Tibial nerve (tissue), 4 donors: ENCODE measurements around the gene PNKD. TPM values are rescaled to one million over a fixed set of nuclear protein-coding genes. Genes with fewer than 3 reads are reported as not detected.

Experiments used
- DNase-seq, 2 donors: peaks; one replicate each; pipeline ENCODE4 v3.0.0-alpha.2; 2019; ENCODE audit warnings: low spot score in 2 of 2
- H3K27ac ChIP-seq, 4 donors: fragments of 200-600 bp; sonication (generic) in 3 of 4; one replicate each; pipeline ENCODE4 v1.5.1; 2017 to 2019; ENCODE audit warnings: mild to moderate bottlenecking in 1 of 4
- H3K27me3 ChIP-seq, 2 donors: fragments of 200-600 bp; sonication (generic) in 1 of 2; one replicate each; pipeline versions ENCODE4 v1.5.1 to v1.6.0; 2017 to 2019
- H3K36me3 ChIP-seq, 3 donors: fragments of 200-600 bp; sonication (generic); one replicate each; pipeline ENCODE4 v1.5.1; 2018 to 2019
- H3K4me1 ChIP-seq, 4 donors: fragments of 200-600 bp; sonication (generic) in 3 of 4; one replicate each; pipeline ENCODE4 v1.5.1; 2017 to 2019
- H3K4me3 ChIP-seq, 4 donors: fragments of 200-600 bp; sonication (generic) in 3 of 4; one replicate each; pipeline ENCODE4 v1.5.1; 2017 to 2019; ENCODE audit warnings: mild to moderate bottlenecking in 1 of 4, moderate library complexity in 1 of 4
- H3K9me3 ChIP-seq, 4 donors: fragments of 200-600 bp; sonication (generic) in 3 of 4; one replicate each; pipeline ENCODE4 v1.5.1; 2017 to 2019
- EP300 ChIP-seq, 2 donors: sonication (generic); formaldehyde crosslinking; IDR thresholded peaks; one replicate each; pipeline ENCODE4 v1.6.1; 2017; ENCODE audit warnings: antibody characterized with exemption in 2 of 2, mild to moderate bottlenecking in 1 of 2
- POLR2A ChIP-seq, 2 donors: fragments of 450-650 bp; IDR thresholded peaks; one replicate each; pipeline ENCODE4 v1.6.1; 2017; ENCODE audit warnings: antibody characterized with exemption in 2 of 2, mild to moderate bottlenecking in 2 of 2, moderate library complexity in 2 of 2
- WGBS, 2 donors: methylation state at CpG; one replicate each; pipeline ENCODE4 v1.1.5; 2018; 5-methylcytosine and 5-hydroxymethylcytosine counted together
- total RNA-seq, 4 donors: library from RNA; depleted of rRNA; stranded (reverse); fragments of >200 nt; gene quantifications; one replicate each; pipeline ENCODE4 v1.1.0, GENCODE V29; 2016
- TF ChIP-seq, protein P1 (sequence below), 5 experiments: fragments of 200-600 bp in 3 of 5; fragments of 450-650 bp in 2 of 5; sonication (generic) in 3 of 5; IDR thresholded peaks; one replicate each; pipeline ENCODE4 v1.5.1; 2016 to 2019; ENCODE audit warnings: antibody characterized with exemption in 5 of 5, mild to moderate bottlenecking in 3 of 5, moderate library complexity in 2 of 5

PNKD gene
- total RNA-seq, 4 donors from 2014 or later: 62.3 to 68.9 (median 63.6) TPM

DNA sequence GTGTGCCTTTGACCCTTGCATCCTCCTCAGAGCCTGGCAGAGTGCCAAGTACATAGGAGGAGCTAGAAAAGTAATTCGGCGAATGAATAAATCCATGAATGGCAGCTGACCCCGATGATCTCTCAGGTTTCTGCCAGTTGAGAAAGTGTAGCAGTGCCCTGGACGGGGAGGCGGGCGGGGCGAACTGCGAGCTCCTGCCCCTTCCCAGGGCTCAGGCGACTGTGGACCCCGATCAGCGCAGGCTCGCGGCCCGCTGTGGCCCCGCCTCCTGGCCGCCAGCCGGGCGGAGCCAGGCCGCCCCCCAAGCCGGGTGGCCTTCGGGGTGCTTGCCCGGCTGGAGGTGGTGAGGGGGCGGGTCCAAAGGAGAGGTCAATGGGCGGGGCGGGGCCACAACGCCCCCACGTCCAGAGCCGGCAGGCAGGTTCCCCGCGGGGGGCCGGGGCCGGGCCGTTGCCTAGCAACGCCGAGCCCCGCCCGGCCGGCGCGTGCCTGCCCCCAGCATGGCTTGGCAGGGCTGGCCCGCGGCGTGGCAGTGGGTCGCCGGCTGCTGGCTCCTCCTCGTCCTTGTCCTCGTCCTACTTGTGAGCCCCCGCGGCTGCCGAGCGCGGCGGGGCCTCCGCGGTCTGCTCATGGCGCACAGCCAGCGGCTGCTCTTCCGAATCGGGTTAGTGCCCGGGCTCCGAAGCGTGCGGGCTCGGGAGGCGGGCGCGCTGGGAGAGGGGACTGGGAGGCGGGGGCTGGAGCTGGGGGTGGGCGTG is 52.6 kb downstream of the PNKD start:
- H3K4me3 ChIP-seq: peak overlapping the region; percentile 59 to 87 (median 69)
- H3K27me3 ChIP-seq: no peaks in the 10 kb centered on the region
- H3K4me1 ChIP-seq: peaks cover 0 to 48% (median 19%) of the 10 kb centered on the region in 4 donors
- peak in 1 of 2 donors; percentile 48 for TF ChIP-seq POLR2A (IDR thresholded peaks at IDR 0.05)
- TF ChIP-seq EP300 (IDR thresholded peaks at IDR 0.05): peak in 1 of 2 donors; percentile 52
- TF ChIP-seq, protein P1, sequence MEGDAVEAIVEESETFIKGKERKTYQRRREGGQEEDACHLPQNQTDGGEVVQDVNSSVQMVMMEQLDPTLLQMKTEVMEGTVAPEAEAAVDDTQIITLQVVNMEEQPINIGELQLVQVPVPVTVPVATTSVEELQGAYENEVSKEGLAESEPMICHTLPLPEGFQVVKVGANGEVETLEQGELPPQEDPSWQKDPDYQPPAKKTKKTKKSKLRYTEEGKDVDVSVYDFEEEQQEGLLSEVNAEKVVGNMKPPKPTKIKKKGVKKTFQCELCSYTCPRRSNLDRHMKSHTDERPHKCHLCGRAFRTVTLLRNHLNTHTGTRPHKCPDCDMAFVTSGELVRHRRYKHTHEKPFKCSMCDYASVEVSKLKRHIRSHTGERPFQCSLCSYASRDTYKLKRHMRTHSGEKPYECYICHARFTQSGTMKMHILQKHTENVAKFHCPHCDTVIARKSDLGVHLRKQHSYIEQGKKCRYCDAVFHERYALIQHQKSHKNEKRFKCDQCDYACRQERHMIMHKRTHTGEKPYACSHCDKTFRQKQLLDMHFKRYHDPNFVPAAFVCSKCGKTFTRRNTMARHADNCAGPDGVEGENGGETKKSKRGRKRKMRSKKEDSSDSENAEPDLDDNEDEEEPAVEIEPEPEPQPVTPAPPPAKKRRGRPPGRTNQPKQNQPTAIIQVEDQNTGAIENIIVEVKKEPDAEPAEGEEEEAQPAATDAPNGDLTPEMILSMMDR (IDR thresholded peaks at IDR 0.05): no peak
- 1 to 2% methylated on average over 23 to 56 of the region's 69 CpGs for WGBS, 2 donors
- peak; percentile 19 to 26 for DNase-seq
- H3K36me3 ChIP-seq: no peaks in the 10 kb centered on the region
- H3K9me3 ChIP-seq: no peaks in the 10 kb centered on the region
- peak overlapping the region; percentile 71 to 92 (median 80) for H3K27ac ChIP-seq

- no peaks in the 10 kb centered on the region for H3K27me3 ChIP-seq
- H3K9me3 ChIP-seq: no peaks in the 10 kb centered on the region
- H3K36me3 ChIP-seq: no peaks in the 10 kb centered on the region
- peak overlapping the region; percentile 59 to 87 (median 69) for H3K4me3 ChIP-seq
- peaks cover 0 to 50% (median 19%) of the 10 kb centered on the region in 4 donors for H3K4me1 ChIP-seq
- peak in 1 of 2 donors; percentile 24 for DNase-seq
- 6 to 7% methylated on average over 24 of the region's 24 CpGs for WGBS, 2 donors
- peak overlapping the region; percentile 71 to 92 (median 80) for H3K27ac ChIP-seq
- TF ChIP-seq EP300 (IDR thresholded peaks at IDR 0.05) (peak in 1 of 2 donors; percentile 50), POLR2A (IDR thresholded peaks at IDR 0.05) (no peak)
These were observed 53.5 kb downstream of the PNKD start for GRCh38 chr2:218323526-218324472.

DNA sequence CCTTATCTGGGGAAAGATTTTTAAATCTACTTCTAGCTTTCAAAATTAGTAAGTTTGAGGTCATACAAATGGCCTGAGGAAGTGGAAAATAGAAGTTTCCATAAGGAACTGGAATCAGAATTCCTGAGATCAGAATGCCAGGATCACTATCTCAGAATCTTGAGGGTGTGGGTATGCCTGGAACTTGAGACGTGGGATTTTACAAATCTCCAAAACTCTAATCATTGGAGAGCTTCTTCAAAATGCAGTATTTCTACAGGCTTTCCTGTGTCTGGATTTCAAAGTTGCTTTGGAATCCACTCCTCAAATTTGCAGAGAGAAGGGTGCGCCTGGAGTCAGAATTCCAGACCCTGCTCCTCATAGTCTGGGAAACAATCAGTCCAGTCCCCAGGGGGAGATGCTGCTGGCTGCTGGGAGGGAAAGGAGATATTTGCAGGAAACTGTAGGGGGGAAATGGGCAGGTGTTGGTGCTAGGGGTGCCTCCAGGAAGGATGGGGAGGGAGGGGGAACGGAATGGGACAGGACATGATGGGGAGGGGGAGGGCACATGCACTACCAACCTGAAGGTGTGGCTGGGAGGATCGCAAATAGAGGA is 55.3 kb downstream of the PNKD start:
- Histone ChIP-seq H3K36me3 (no peaks in the 10 kb centered on the region), H3K4me1 (peaks cover 0 to 66% (median 26%) of the 10 kb centered on the region in 4 donors), H3K27ac (no peak overlapping the region), H3K27me3 (no peaks in the 10 kb centered on the region), H3K4me3 (no peak overlapping the region), H3K9me3 (no peaks in the 10 kb centered on the region)
- no peak for DNase-seq
- 63 to 65% methylated on average over 4 of the region's 4 CpGs for WGBS, 2 donors
- TF ChIP-seq POLR2A (IDR thresholded peaks at IDR 0.05) (no peak), EP300 (IDR thresholded peaks at IDR 0.05) (no peak)
- TF ChIP-seq, protein P1 (IDR thresholded peaks at IDR 0.05): no peak

- DNase-seq: no peak
- TF ChIP-seq EP300 (IDR thresholded peaks at IDR 0.05) (no peak), POLR2A (IDR thresholded peaks at IDR 0.05) (no peak)
- TF ChIP-seq, protein P1 (IDR thresholded peaks at IDR 0.05): no peak
- Histone ChIP-seq H3K4me1 (peaks cover 0 to 66% (median 26%) of the 10 kb centered on the region in 4 donors), H3K4me3 (no peak overlapping the region), H3K9me3 (no peaks in the 10 kb centered on the region), H3K27me3 (no peaks in the 10 kb centered on the region), H3K36me3 (no peaks in the 10 kb centered on the region), H3K27ac (no peak overlapping the region)
- WGBS, 2 donors: 71 to 83% methylated on average over 2 of the region's 2 CpGs
These were observed 56.0 kb downstream of the PNKD start for GRCh38 chr2:218326315-218326714.

DNA sequence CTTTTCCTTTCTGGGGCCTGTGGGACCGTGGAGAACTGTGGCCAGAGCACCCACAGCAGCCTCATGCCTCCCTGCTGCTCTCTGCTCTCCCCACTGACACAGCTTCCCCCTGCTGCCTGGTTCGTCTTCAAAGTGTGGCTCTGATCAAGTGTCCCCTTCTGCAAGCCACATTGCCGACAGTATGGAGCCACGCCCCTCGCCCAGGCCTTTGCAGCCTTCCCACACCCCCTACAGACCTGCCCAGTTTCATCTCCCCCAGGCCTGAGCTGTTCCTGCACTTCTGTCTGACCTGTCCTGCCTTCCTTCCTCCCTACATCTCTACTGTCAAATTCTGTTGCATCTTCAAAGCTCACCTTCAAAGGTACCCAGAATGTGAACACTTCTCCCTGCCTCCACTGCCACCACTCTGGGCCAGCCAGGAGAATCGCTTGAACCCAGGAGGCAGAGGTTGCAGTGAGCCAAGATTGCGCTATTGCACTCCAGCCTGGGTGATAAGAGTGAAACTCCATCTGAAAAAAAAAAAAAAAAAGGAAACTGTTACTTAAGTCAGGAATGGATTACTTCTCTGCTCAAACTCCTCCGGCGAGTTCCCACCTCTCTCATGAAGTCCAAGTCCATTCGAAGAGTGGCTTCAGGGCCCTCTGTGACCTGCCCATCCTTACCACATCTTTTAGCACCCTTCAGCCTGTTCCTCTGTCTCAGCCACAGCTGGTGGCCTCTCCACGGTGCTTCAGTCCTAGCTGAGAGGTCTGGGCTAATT is 57.3 kb downstream of the PNKD start:
- Histone ChIP-seq H3K27ac (peak overlapping the region in 1 of 4 donors; percentile 30), H3K4me1 (peaks cover 0 to 58% (median 20%) of the 10 kb centered on the region in 4 donors), H3K36me3 (no peaks in the 10 kb centered on the region), H3K9me3 (no peaks in the 10 kb centered on the region), H3K4me3 (no peak overlapping the region), H3K27me3 (no peaks in the 10 kb centered on the region)
- no peak for DNase-seq
- 73 to 77% methylated on average over 11 of the region's 11 CpGs for WGBS, 2 donors
- TF ChIP-seq EP300 (IDR thresholded peaks at IDR 0.05) (no peak), POLR2A (IDR thresholded peaks at IDR 0.05) (no peak)
- TF ChIP-seq, protein P1 (IDR thresholded peaks at IDR 0.05): no peak
